Cortex of kidney (tissue), 1 donor: ENCODE measurements around the gene TXNDC16.

Experiments used
- DNase-seq: peaks from one replicate; lab custom pipeline; 2025; lab: John Stamatoyannopoulos, UW

TXNDC16 gene

GRCh38 chr14:52391881-52392615 lies 160.3 kb downstream of the TXNDC16 start:
- no peak for DNase-seq
